ENCODE results near the gene CD164.

GRCh38 chr6:109424946-109425345 lies 42.7 kb upstream of the CD164 start:
- TF ChIP-seq CTCF (IDR thresholded peaks at IDR 0.05): no peak
- TF ChIP-seq POLR2A (IDR thresholded peaks at IDR 0.05): no peak
- no peak for TF ChIP-seq POLR2AphosphoS5 (IDR thresholded peaks at IDR 0.05)

All from sigmoid colon (tissue), 4 donors.